GM19193 (cell line): ENCODE measurements around the gene GSTA4.

Source experiments
- POLR2A ChIP-seq: IDR thresholded peaks from 4 replicates; pipeline ENCODE4 v1.6.1; 2011; ENCODE audit not compliant: insufficient read depth, insufficient read length; ENCODE audit errors: extremely low read depth

The GSTA4 gene

DNA sequence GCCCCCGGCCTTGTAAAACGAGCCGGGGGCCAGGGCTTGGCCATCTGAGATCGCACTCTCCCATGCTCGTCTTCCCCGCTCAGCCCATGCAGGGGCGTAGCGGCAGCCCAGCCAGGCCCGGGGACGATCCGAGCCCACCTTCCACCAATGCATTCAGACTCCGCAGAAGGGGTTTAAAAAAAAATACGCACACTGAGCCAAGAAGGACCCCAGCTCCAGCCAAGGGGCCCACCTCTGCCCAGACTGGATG, 320 bp downstream of the GSTA4 start:
- TF ChIP-seq POLR2A: no peak

DNA sequence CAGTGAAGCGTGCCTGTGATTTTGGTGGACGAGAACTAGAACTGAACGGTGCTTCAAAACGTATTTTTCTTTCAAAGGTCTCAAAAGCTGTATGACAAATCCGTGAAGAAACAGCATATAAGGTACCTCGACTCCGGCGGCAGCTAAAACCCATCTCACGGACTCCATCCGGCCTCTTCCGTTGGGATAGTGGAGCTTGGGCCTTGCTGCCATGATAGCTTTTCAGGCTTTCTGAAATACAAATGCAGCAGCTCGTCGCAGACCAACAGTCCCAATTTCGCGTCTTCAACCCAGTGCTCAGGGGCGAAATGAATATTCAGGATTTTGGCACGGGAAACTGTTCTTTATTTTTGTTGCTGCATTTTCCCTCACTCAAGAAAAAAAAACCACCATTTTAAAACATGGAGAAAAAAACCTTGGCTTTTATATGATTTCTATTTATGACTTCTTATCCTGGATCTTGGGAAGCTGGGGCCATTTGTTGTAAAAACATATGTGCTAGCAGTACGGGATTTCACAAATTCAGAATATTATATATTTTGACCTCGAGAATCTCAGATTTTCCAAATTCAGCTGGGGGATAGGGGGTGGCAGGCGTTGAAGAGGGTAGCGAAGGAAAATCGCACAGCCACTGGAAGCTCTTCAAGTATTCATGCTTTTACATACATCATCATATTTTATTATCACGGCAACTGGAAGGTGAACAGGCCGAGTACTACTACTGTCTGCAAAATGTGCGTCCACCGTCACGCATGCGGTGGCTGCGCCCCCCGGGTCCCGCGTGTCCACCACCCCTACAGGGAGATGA, 849 bp downstream of the GSTA4 start:
- no peak for TF ChIP-seq POLR2A

DNA sequence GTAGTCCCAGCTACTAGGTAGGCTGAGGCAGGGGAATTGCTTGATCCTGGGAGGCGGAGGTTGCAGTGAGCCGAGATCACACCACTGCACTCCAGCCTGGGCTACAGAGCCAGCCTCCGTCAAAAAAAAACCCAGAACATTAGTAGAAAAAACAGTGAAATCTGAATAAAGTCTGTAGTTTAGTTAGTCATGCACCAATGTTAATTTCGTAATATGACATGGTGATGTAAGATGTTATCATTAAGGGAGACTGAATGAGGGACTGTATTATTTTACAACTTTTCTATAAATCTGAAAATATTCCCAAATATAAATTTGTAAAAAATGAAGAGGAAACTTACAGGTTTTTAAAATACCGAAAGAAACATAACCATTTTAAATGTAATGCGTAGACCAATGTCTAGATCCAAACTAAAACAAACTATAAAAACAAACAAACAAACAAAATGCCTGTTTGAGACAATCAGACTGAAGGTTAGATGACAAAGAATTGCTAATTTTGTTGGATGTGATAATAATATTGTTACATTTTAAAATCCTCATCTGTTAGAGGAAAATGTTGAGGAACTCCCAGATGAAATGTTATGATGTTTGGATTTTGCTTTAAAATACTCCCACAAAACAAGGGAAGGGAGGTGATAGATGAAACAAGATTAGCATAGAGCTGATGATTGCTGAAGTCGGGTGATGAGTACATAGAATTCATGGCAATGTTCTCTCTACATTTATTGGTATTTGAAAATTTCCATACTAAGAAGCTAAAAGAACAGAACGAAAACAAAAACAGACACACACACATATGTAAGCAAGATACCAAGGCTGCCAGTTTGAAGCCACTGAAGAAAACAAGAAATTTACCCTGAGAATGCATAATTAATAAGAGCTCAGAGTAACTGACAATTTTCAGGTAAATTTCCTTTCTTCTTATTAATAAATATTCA, 1.8 kb downstream of the GSTA4 start:
- no peak for TF ChIP-seq POLR2A

DNA sequence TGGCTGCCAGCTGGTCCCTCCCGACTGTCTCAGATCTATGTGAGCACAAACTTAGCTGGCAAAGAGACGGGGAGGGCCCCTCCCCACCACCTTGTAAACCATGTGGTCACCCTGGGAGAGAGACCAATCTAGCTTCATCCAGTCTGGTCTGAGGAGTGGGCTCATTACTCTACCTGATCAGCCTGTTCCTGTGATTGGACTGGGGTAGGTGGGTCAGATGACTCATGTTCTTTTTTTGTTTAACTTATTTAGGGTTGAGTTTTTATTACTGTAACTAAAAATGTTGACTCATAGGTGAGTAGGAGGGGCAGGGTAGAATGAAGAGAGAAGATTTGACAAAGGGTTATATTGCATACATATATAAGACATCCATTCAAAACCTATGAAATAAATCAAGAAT, 4.7 kb downstream of the GSTA4 start:
- no peak for TF ChIP-seq POLR2A

DNA sequence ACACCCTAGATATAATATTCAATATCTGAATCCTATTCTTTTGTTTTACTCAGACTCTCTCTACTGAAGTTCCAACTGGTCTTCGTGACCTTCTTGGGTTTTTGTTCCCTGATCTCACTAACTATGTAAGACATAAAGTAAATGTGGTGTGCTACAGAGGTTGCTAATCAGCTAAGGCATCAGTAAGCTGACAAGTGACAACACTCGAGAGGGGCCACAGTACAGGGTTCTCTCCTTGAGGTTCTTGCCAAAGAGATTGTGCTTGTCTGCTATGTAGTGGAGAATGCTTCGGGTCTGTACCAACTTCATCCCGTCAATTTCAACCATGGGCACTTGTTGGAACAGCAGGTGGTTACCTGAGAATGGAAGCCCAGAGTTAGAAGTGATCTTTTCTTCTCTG, 9.9 kb downstream of the GSTA4 start:
- TF ChIP-seq POLR2A: no peak

DNA sequence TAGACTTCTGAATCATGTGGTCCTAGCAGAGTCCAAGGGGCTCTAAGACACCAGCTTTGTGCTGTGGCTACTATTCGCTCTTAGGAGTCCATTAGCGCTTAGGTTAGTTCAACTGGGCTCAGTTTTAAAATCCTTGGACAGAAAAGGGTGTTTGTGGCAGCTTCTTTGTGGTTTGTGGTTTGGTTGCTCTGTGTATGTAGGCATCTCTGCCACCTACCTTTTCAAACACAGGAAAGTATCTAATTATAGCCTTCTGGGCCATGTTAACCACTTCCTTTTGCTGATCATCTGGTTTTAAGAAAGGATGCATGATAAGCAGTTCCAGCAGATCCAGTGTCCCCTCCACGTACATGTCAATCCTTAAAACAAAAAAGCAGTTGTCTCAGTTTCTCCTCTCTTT, 10.8 kb downstream of the GSTA4 start:
- TF ChIP-seq POLR2A: no peak

DNA sequence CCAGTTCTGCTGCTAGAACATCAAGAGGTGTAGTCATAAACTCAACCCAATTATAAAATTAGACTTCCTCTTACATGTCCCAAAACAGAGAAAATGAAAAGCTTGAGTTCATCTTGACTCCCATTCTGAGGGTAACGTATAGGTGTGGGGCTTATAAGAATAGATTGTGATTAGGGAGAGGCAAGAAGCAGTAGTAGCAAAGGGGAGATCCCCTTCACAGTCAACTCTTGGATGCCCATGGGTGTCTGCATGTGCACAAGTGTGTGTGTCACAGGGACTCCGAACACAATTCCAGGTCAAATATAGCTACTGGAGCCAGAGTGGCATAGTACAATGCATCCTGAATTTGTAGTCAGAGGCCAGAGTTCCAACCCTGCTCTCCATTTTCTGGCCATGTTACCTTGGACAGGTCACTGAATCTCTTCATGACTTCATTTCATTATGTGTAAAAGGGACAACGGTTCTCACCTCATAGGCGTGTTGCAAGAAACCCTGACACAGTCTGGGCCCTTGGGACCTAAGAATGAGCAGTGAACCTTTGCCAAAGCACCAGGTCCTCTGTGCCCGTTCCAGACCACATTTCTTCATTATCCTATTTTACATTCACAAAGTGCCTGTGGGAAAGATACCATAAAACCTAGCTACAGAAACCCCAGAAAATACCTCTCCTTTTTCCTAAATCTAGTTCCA, 11.8 kb downstream of the GSTA4 start:
- no peak for TF ChIP-seq POLR2A

DNA sequence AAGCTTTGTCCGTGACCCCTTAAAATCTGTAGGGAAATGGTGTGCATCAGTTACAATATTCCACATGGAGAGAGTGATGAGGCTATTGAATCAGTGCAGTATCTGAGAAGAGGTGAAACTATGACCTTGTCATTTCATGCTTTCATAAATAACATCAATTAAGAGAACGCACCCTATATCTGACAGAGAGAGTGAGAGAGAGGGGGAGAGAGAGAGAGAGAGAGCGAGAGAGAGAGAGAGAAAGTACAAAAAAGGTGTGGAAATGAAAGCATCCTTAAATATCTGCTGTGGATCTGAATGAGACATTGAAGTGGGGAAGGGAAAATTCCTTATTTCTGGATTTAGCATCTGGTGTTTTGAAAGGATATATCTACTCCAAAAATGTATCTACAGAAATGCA, 12.4 kb downstream of the GSTA4 start:
- no peak for TF ChIP-seq POLR2A

DNA sequence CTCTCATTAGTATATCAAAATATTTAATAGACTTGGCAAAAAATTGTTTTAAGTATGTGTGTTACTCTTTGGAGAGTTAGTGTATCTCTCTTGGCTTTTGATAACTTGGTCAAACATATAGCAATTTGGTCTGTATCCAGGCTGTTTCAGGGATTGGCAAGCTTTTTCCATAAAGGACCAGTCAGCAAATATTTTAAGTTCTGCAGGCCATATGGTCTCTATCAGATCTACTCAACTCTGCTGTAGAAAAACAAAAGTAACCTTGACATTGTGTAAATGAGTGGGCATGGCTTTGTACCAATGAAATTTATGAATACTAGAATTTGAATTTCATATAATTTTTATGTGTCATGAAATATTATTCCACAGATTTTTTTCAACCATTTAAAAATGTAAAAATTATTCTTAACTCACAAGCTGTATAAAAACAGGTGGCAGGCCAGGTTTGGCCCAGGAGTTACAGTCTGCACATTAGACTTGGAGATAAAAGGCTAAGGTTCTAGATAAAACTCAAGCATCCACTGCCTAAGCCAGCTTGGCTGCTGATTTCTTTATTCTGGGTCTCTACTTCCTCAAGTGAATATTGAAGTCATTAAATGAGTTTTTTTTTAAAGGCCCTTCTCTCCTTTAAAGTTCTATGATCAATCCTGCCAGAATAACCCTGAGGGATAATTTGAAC, 13.7 kb downstream of the GSTA4 start:
- TF ChIP-seq POLR2A: no peak

DNA sequence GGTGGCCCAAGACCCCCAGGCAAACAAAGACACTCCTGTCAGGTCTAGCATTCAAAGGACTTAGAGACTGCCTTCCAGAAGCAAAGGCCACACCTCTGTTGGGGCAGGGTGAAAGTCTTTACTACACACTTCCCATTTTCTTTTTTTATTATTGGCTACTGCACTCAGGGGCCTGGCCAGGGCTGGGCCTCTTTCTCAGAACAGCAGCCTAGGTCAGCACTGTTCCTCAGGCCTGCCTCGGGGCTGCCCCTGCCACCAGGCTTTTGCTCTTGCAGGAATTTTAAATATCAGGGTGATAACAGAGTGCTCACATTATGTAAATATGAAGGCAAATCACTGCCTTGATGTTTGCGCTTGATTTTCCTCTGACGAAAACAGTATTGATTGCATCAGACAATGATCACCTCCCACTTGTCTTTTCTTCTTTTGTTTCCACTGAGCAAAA, 18.5 kb downstream of the GSTA4 start:
- no peak for TF ChIP-seq POLR2A

DNA sequence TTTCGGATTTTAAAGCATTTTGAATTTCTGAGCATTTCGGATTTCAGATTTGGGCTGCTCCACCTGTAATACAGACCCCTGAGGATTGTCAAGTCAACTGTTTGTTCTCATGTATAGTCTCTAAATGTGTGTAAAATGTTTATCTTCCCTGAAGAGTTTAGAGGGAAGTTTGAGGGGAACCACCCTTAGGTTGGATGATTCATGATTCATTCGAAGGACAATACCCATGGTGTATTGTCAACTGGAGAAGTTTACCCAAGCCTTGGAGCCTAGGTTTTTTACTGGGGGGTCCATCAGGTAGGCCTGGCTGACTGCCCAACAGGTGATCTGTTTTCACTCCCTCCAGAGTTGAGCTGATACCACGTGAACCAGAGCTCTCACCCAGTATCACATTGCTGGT, 18.9 kb downstream of the GSTA4 start:
- no peak for TF ChIP-seq POLR2A

DNA sequence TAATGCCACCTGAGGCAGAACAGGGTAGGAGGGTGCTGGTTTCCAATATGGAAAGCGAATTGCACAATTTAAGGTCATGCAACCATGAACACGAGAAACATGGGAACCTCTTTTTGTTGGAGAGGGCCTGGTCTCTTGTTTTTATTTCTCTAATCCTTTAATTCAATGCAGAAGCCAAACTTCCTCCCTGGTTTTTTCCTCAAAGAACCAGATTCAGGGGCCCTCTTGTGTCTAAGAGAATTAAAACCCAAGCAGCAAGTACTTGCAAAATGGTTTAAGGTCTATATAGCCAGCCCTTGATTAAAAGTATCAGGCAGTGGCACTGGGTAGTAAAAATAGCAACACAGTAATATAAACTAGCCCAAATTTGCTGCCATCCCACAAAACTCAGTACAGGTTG, 19.5 kb downstream of the GSTA4 start:
- no peak for TF ChIP-seq POLR2A

DNA sequence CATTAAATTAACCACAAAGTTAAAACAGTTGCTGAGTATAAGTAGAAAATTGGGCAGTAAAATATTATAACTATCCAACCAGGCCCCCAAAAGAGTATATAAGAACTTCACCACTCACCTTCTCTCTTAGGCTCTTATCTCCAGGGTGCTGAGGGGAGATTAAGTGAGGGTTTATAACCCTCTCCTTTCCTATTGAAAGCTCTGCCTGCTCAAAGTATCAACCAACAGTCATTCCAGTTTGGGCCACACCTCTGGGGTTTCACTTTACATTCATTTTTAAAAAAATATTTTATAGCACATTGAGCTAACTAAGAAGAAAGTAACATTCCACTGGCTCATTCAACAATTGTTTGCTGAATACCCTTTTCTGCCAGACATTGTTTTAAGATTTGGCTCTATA, 22.1 kb downstream of the GSTA4 start:
- TF ChIP-seq POLR2A: no peak

DNA sequence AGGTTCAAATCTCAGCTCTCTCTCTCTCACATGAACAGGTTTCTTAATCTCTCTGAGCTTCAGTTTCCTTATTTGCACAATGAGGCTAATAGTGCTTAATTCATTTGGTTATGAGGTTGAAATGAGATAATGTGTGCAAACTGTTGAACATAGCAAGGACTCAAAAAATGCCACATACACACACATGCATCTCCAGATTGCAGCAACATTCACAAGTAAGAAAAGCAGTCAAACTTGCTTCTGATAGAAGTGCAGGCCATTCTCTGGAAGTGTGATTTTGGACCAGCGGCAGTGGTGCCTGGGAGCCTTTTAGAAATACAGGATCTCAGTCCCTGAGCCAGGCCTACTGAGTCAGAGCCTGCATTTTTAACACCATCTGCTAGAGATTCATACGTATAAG, 25.7 kb downstream of the GSTA4 start:
- no peak for TF ChIP-seq POLR2A

DNA sequence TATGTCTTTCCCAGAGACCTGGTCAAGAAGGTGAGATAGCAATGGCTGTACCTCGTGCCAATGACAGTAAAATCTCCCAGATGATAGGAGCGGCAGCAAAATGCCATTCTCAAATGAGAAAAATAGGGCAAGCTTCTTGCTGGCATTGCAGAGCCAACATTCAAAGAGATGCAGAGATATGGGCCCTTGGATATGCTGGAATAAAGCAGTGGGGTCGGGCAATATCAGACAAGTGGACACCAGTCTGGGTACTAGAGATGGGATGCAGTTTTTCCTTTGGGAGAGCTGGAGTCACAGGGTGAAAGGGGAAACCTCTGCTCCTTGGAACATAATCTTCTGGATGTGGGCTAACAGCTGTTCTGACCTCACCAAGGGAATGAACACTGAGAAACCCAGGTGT, 29.0 kb downstream of the GSTA4 start:
- TF ChIP-seq POLR2A: no peak

DNA sequence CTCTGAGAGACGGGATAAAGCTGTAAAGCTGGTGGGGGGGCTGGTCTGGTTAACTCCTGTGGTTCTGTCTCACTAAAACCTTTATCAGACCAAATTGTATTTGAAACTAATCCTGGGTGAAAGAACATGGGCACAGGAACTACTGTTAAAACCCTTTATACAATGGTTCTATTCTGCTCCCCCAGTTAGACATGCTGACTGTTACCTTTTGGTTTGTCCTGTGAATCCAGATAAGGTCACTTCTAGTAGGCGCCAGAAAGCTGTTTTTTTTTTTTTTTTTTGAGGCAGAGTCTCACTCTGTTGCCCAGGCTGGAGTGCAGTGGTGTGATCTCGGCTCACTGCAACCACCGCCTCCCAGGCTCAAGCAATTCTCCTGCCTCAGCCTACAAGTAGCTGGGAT, 29.7 kb downstream of the GSTA4 start:
- no peak for TF ChIP-seq POLR2A

DNA sequence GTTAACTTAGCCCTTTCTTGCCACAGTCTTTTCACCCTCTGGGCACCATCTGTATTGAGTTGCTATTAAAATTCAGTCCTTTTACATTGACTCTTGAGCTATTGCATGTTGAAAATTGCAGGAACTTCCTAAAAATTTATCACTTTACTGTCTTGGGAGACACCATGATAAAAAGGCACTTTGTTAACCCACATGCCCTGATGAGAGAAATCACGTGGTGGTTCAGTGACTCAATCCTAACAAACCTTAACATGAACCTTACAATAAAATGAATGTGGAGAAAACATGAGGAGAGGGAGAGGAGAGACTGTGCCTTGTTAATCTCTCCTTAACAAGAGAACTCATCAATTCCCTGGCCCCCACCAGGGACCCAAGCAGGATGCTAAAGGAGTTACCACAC, 30.8 kb downstream of the GSTA4 start:
- no peak for TF ChIP-seq POLR2A
